Fibroblast of the conjunctiva (primary cell): ENCODE results near the gene ATP2C1.

Source experiments
- DNase-seq: peaks from one replicate; pipeline ENCODE4 v3.0.0-alpha.2; 2010; ENCODE audit warnings: low read depth

Gene ATP2C1

DNA sequence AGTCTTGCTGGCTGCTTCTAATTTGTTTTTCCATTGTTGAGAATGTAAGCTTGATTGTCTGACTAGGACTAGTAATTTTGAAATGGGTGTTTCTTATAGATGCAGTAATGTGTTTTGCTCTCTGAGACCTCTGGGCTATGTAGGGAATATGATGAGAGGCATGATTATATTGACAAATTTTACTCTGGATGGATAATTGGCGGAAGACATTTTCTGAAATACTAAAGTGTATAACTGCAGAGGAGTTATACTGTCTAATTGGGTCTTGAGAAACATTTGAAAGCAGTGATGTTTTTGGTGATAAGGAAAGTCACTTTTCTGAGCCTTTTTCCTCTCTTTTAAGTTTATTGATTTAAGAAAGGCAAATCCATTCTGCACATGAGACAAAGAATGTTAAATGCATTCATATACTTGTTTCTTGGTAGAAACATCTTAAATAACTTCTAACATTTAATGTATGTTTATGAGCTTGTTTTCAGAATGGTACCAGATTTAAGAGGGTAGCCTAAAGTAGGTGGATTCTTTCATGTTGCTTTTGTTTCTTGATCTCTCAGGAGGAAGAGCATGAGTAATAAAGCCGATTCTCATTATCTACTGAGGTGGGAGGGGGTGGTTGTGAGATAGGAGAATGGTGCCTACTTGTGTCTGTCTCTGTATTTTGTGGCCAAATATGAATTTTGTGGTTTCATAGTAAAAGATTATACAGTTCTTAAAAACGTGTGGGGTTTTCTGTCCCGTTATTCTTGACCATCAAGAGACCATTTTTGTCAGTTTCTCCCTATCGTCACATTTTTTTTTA lies 2.0 kb downstream of the ATP2C1 start:
- DNase-seq, result no peak

DNA sequence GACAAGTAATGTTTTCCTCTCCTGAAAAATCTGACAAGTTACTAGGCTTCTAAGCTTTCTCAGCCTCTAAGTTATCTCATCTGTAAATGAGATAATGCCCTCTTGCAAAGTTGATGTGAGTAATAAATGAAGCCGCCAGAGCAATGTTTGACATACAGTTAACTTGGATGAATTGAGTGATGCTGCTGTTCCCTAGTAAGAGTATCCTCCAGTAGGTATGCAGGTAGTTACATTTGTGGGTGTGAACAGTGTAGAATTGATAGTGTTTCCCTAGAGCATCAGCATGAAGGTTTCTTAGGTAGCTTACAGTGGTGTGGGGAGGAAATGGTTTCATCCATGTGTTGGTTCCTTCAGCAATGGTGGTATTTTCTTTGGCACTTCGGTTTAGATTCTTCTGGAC lies 3.4 kb downstream of the ATP2C1 start:
- no peak for DNase-seq

DNA sequence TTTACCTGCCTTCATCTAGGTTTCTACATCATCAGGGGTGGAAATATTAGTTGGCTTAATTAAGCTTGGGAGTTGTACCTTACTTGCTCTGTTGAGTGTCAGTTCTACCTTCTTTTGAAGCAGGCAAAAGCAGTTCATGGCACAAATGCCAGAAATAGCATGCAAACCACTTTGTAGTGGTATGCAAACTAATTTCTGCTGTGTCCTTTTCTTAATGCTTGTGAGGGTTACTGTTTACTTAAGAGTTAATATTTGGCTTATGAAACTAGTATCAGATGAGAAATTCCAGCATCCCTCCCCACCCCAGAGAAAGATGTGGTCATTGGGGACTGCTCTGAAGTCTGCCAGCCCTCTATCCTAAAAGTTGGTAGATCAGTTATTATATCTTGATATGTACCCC lies 7.1 kb downstream of the ATP2C1 start:
- no peak for DNase-seq

DNA sequence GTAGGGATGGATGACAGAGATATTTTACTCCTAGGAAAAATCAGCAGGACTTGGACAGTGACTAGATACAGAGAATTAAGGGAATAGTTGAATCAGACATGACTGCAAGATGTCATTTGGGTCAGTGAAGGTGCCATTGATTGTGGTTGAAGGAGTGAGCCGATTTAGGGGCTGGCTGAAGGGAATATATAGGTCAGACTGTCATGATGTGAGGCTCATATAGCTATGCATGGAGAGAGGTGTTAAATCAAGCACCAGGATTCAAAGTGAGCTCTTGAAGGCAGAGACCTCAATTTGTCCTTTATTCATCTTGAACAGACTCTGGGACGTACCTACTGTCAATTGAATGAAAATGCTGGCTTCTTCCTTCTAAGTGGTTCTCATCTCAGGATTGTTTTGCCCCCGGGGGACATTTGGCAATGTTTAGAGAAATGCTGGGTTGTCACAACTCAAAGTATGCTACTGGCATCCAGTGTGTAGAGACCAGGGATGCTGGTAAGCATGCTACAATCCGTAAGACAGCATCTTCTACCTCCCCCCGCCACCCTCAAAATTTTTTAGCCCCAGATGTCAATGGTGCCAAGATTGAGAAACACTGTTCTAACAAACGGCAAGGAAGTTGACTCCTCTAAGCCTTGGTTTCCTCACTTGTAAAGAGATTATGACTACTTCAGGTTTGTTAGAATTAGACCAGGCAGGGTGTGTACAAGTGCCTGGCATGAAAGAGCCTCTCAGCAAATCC lies 7.8 kb downstream of the ATP2C1 start:
- no peak for DNase-seq

DNA sequence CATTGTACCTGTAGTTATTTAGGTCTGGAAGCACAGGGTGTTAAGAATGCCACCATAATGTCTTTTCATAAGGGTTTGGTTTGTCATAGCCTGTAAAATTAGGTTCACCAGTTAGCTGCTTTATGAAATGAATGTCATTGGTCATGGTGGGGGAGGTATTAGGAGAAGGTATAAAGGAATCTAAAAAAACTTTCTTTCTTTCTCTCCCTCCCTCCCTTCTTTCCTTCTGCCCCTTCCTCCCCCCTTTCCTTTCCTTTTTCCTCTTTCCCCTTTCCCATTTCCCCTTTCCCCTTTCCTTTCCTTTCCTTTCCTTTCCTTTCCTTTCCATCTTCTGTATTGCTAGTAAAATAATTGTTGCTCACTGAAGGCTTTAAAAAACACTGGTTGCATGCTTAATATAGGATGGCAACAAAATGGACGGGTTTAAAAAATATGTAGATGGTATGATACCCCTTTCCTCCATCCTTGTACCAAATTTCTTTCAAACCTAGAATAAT lies 9.6 kb downstream of the ATP2C1 start:
- DNase-seq, result no peak

DNA sequence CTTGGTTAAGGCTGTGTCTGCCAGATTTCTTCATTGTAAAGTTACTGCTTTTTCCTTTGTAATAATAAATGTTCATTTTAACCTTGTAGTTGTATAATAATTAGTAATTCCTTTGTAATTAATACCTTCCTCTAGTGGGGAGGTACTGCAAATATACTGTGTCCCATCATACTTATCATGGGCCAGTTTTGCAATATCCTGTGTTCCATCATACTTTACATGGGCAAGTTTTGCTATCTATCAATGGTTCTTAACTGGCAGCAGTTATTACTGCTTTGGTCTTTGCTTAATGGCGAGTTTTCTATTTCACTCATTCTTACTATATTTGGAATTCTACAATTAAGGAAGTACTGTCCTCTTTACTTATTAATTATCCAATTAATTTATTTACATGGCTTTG lies 10.6 kb downstream of the ATP2C1 start:
- DNase-seq, result no peak

DNA sequence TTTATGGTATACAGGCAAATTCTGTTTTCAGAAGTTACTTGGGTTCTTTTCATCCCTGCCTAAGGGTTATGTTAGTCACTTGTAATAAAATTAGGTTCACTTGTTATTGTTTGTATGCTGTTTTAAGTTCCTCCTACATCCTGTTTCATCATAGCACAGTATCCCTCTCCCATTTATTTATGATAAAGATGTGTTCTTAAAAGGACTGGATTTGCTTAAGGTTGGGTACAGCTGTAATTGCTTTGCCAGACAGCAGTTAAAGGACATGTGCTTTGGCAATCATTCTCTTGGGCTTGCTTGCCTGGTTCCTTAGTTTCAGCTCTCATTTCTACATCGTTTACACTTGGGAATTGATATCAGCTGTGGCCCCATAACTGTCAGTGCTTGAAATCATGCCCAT lies 11.7 kb downstream of the ATP2C1 start:
- peak; percentile 34 for DNase-seq

DNA sequence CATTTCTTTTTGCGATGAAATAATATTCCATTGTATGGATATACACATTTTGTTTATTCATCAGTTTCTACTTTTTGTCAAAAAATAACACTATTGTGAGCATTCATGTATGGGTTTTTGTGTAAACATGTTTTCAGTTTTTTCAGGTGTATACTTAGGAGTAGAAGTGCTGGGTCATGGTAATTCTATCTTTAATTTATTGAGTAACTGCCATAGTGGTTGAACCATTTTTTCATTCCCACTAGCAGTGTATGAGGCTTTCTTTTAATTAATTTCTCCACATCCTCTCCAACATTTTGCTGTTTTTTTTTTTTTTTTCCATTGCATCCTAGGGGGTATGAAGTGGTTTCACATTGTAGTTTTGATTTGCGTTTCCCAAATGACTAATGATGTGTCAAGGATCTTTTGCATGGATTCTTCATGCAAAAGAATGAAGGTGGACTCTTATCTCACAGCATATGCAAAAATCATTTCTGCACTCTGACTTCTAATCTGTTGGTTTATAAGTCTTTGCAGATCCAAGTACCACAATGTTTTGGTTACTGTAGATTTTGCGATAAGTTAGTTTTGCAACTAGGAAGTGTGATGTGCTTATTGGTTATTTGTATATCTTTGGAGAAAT lies 12.6 kb downstream of the ATP2C1 start:
- no peak for DNase-seq

DNA sequence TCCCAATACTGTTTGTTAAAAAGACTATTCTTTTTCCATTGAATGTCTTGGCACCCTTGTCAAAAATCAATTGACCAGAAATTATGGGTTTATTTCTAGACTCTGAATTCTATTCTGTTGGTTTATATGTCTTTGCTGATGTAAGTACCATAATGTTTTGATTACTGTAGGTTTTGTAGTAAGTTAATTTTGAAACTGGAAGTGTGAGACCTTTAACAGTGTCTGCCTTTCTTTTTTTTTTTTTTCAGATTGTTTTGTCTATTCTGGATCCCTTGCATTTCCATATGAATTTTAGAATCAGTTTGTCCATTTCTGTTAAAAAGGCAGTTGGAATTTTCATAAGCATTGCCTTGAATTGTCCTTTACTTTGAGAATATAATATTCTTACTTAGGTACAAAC lies 13.6 kb downstream of the ATP2C1 start:
- no peak for DNase-seq

DNA sequence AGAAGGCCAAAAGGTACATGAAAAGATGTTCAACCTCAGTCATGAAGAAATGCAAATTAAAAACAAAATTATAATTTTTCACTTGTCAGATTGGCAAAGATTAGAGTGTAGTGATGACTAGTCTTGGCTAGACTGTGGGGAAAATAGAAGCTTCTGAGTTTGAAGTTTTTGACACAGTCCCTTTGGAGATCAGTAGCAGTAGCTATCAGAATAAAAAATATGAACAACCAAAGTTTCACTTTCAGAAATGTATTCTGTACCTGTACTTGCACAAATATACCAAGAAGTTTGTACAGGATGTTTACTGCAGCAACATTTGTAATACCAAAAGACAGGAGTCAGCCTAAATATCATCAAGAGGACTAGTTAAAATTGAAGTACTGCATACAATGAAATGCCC lies 14.1 kb downstream of the ATP2C1 start:
- no peak for DNase-seq

DNA sequence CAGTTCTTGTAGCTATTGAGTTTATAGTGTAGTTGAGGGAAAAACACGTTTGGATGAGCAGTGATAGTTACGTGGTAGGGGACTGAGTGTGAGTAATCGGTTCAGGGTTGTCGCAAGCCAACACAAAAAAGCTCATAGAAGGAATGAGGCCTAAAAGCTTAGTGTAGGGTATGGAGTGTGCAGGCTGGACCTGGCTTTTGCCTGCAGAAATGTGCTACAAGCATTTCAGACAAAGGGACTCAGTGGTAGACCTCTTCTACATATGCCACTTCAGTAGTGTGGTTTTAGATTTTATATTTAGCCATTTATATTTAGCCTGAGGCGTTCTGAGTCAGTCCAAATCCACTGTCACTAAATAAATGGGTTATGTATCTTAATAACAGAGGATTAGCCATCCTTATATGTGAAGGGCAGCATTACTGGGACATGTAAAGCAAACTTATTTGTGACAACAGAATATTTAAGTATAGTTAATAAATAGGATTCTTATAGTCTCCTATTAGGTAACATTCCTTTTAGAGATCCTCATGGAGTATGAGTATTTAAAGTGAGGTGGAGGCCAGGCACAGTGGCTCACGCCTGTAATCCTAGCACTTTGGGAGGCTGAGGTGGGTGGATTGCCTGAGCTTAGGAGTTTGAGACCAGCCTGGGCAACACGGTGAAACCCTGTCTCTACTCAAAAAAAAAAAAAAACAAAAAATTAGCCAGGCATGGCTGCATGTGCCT lies 21.8 kb downstream of the ATP2C1 start:
- DNase-seq, result no peak

DNA sequence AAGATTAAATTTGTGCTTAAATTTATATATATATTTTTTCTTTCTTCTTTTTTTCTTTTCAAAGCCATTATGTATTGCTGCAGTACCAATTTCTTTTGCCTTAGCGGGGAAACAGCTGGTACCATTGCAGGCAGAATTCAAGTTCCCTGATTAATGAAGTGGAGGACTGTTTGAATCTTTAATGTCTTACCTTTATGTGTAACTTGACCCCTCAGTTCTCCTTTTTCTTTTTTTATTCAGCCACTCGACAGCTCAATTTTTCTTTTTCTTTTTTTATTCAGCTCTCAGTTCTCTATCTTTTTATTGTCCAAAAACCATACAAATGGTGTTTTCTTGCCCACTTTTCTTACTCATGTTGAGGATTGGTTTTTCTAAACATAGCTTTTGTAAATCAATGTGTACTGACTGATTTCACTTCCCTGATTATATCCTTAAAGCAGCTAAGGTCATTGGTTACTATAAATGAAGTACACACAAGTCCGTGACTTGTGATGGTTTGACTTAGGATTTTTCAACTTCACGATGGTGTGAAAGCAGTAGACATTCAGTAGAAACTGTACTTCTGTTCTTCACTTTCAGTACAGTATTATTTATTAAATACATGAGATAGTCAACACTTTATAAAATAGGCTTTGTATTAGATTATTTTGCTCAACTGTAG lies 22.8 kb downstream of the ATP2C1 start:
- DNase-seq, result no peak

DNA sequence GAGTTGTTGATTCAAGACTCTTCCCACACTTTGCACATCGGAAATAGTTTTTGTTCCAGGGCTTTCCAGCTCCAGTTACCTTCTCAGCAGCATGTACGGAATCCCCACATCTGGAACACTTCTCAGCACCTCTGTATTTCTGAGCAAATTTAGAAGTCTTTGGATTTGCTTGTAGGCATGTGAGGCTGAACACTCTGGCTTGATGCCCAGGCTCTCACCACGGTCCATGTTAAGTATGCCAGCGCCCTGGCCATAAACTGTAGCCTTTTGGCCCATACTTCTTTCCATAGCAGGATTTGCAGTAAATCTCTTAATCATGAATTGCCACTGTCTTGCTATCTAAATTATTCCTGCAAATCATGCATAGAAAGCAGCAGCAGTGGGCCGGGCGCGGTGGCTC lies 24.4 kb downstream of the ATP2C1 start:
- no peak for DNase-seq

DNA sequence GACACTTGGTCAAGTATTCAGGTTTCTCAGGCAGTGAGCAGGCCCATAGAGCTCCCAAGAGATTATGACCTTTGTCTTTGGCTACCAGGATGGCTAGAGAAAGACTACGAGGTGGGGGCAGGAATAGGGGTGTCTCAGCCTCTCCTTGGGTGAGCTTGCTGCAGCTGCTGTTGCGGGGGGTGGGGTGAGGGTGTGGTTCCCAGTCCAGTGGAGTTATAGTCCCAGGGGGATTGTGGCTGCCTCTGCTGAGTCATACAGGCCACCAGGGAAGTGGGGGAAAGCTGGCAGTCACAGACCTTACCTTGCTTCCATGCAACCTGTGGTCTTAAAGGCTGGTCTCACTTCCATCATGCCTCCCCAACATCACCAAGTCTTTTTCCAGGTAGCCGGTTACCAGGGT lies 31.7 kb downstream of the ATP2C1 start:
- no peak for DNase-seq

DNA sequence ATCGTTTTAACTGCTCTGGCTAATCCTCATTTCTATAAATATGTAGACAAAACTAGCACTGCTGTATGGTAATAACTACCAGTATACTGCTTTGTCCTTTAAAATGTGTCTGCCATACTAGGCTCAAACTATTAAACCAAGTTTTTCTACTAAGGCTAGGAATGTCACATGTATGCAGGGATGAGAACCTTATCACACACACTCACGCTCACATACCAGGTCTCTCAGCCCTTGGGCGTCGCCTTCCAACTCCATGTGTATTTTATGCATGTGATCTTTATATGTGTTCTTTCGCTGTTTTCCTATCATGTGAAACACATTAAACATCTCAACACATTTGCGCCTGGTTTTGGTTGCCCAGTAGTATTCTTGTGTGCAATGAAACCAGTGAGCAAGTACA lies 32.6 kb downstream of the ATP2C1 start:
- no peak for DNase-seq

DNA sequence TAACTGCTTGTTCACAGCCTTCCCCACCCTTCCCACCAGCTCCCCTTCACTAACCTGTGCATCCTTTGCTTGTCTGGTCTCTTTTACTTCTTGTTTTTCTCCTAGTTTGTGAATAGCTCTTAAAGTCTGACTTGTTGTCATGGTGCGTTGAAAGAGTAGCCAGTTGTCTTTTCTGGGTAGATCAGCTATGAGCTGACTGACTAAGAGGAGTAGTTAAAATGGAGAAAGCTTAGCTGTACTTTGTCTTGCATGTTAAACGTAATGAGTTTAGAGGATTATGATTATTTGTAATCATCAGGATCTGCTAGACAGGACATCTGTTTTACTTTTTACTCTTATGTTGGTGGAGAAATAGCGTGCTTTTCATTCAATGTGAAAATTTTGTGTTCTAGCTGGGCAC lies 35.9 kb downstream of the ATP2C1 start:
- DNase-seq, result no peak

DNA sequence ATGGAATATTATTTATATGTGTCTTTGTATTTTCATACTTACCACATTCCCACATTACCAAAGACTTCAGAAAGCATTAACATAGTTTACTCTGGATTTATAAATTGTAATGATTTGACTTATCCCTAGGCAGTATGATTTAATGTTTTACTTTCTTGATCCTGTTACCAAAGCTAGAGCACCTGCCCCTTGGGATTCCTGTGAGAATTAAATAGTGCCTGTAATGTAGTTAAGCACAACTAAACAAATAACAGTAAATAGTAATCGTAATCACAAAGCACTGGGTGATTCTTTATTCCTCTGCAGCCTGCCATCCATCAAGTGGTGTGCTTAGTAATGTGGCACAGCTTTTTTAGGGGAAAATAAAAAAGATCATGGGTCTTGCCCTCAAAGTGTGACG lies 39.1 kb downstream of the ATP2C1 start:
- no peak for DNase-seq

DNA sequence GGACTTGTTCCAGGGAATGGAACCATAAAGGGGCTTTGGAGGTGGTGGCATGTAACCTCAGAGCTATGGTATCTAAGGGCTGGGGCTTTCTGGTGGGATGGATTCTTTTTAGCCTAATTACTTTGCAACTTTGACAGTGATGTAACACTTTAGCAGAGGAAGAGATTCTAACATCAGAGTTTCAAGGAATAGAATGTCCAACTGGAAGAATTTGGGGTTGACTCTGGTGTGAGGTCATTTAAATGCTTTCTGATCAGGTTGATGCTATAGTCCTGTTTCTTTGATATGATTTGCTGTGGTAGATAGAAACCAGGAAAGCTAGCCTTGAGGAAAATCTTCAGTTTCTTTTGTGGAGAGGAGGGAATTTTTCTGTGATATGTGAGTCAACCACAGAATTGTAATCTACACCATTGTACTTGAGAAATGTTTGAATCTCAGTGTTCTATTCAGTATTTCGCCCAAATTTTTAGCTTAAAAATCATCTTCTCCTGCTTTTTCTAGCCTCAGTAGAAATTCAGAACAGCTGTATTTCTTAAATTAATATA lies 40.0 kb downstream of the ATP2C1 start:
- no peak for DNase-seq

DNA sequence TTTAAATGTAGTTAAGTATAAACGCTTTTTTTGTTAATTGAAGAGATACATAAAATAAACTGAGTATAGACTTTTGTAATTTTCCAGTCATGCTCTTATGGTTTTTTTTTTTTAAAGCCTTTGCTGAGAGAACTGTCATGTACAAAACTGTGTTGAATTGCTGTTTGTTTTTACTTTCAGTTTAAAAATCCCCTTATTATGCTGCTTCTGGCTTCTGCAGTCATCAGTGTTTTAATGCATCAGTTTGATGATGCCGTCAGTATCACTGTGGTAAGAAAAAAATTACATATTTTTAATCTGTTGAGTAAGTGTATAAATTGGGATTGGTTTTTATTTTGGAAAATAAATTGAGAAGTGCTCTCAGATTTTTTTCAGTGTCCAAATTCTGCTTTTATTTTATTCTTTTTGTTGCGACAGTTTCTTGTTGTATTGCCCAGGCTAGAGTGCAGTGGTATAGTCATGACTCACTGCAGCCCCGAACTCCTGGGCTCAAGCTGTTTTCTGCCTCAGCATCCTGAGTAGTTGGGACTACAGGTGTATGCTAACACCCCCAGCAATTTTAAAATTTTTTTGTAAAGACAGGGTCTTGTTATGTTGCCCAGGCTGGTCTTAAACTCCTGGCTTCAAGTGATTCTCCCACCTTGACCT lies 40.7 kb downstream of the ATP2C1 start:
- no peak for DNase-seq

DNA sequence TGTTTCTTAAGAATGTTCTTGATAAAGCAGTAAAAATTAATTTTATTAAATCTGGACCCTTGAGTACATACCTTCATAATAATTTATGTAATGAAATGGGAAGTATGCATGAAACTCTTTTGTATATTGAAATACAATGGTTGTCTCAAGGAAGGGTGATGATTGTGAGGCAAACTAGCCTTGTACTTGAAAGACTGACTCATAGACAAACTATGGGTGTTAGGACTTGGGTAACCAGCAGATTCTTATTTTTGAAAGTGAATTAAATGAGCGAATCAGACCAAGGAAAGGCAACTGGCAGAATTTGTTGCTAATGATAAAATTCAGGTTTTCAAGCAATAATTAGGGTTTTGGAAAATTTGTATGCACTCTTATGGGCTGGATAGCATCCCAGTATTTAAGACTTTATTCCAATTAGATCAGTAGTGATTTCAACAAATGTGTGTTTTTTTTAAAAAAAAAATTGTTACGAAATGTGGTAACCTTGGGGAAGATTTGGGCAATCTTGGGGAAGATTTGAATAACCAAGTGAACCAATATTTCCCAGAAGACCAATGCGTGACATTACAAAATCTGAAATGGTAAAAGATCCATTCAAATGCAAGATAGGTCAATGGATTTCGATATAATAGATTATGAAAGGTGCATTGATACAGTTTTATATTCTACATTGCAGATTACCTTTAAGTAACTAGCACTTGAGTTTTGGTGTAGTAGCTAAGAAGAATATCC lies 42.0 kb downstream of the ATP2C1 start:
- no peak for DNase-seq
